ENCODE results near the gene SOX3.

The SOX3 gene

DNA sequence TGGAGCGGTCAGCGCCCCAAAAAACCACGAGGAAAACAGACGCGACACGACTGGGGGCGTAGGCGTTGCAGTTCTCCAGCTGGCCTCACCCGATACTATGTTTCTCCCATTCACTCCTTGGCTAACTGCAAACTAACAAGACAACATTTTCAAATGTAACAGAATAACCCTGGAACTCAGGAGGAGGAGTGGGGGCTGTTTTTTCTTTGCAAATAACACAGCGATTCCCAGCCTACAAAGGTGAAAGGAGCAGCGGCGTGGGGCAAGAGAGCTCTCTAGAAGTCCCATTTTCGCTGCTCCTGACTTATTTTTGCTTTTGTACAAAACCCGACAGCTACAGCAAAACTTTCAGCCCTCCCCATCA, 1.6 kb downstream of the SOX3 start:
- TF ChIP-seq CTBP1 (IDR thresholded peaks at IDR 0.05; ENCODE audit: borderline replicate concordance) (no peak), FOXA1 (IDR thresholded peaks at IDR 0.05) (no peak), ZNF384 (IDR thresholded peaks at IDR 0.05) (no peak), BHLHE40 (IDR thresholded peaks at IDR 0.05; ENCODE audit: borderline replicate concordance) (no peak), NFRKB (IDR thresholded peaks at IDR 0.05) (no peak), L3MBTL2 (conservative IDR thresholded peaks at IDR 0.05) (no peak), LEF1 (IDR thresholded peaks at IDR 0.05; ENCODE audit: borderline replicate concordance) (no peak), SP1 (IDR thresholded peaks at IDR 0.05) (no peak), SUZ12 (IDR thresholded peaks at IDR 0.05) (no peak), FOXK2 (IDR thresholded peaks at IDR 0.05) (no peak), ELF4 (IDR thresholded peaks at IDR 0.05) (no peak), TARDBP (IDR thresholded peaks at IDR 0.05) (no peak), HDGF (IDR thresholded peaks at IDR 0.05; ENCODE audit: borderline replicate concordance) (no peak), ARNT (IDR thresholded peaks at IDR 0.05) (no peak), FOXM1 (IDR thresholded peaks at IDR 0.05; ENCODE audit: borderline replicate concordance) (no peak)
- TF ChIP-seq, protein P1, sequence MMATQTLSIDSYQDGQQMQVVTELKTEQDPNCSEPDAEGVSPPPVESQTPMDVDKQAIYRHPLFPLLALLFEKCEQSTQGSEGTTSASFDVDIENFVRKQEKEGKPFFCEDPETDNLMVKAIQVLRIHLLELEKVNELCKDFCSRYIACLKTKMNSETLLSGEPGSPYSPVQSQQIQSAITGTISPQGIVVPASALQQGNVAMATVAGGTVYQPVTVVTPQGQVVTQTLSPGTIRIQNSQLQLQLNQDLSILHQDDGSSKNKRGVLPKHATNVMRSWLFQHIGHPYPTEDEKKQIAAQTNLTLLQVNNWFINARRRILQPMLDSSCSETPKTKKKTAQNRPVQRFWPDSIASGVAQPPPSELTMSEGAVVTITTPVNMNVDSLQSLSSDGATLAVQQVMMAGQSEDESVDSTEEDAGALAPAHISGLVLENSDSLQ (IDR thresholded peaks at IDR 0.05) = no peak
- DNase-seq (ENCODE audit: extremely low spot score) = no peak
- POLR2A ChIA-PET = interaction anchor here (1.2 kb wide), 1 partner anchor 19 kb away, joined by 3 read pairs; no protein-coding TSS in a partner anchor
- CTCF ChIA-PET = interaction anchor here (1.2 kb wide), 1 partner anchor 458 kb away, joined by 3 read pairs; no protein-coding TSS in a partner anchor

DNA sequence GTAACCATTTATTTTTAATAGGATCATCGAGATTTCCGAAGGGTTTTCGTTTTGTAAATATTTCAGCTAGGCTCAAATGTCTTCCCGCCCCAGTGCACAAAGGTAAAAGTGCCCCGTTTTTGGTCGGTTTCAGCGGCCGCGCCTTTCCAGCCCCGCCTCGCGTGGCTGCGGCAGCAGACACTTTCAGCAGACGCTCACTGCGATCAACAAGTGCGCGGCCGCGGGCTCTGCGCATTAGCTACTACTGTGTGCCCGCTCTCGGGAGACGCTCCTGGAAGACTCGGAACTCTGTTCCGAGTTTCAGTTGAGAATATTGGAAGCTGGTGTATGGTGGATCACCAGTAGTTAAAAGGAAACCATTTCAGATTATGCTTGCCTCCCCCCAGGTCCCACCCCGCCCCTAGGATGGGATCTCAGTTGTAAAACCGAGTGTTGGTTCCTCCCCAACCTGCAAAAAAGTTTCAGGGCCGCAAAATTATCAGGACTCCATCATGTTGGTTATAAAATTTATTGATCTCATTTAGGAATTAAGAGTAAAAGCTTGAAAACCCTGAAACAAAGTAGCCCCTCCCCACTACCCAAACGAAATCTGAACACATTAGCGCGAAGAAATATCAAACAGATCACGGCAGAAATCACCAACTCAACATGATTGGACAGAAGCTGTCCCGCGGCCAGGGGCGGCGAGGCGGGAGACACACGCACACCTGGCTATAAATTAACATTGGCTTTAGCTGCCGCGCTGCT, 2.2 kb downstream of the SOX3 start:
- TF ChIP-seq FOXA1 (IDR thresholded peaks at IDR 0.05) (no peak), FOXM1 (IDR thresholded peaks at IDR 0.05; ENCODE audit: borderline replicate concordance) (no peak), ARNT (IDR thresholded peaks at IDR 0.05) (no peak), BHLHE40 (IDR thresholded peaks at IDR 0.05; ENCODE audit: borderline replicate concordance) (no peak), NFRKB (IDR thresholded peaks at IDR 0.05) (no peak), SUZ12 (IDR thresholded peaks at IDR 0.05) (no peak), ZNF384 (IDR thresholded peaks at IDR 0.05) (no peak), CTBP1 (IDR thresholded peaks at IDR 0.05; ENCODE audit: borderline replicate concordance) (no peak), ELF4 (IDR thresholded peaks at IDR 0.05) (no peak), SP1 (IDR thresholded peaks at IDR 0.05) (no peak), L3MBTL2 (conservative IDR thresholded peaks at IDR 0.05) (no peak), TARDBP (IDR thresholded peaks at IDR 0.05) (no peak), LEF1 (IDR thresholded peaks at IDR 0.05; ENCODE audit: borderline replicate concordance) (no peak), FOXK2 (IDR thresholded peaks at IDR 0.05) (no peak), HDGF (IDR thresholded peaks at IDR 0.05; ENCODE audit: borderline replicate concordance) (no peak)
- TF ChIP-seq, protein P1 (IDR thresholded peaks at IDR 0.05) = no peak
- ChIA-PET CTCF (interaction anchor here (1.1 to 1.2 kb wide), 2 partner anchors 198 to 457 kb away, joined by 3 read pairs; no protein-coding TSS in a partner anchor), POLR2A (interaction anchor here (1.2 kb wide), 1 partner anchor 18 kb away, joined by 3 read pairs; no protein-coding TSS in a partner anchor)

DNA sequence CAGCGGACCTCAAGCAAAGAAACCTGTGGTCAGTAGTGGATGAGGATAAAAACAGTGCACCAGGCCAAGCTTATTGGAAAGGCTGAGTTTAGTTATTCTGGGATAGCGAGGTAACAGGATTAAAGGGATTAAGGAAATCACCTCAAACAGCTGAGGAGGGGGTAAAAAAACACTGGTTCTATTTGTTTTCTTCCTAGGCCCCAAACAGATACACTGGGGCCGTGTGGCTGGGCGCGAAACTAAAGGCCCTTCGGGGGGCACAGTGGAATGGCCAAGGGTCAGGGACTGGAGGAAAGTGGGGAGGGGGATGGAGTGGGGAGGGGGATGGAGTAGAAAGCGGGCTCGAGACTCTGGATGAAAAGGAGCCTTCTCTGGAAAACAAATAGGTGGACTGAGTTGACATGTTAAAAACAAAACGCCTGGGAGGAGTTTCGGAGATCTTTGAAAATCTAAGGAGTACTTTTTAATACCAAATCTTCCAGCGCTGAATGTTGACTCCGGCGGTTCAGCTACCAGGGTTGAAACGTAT, 2.9 kb downstream of the SOX3 start:
- ChIA-PET CTCF (interaction anchor here (1.1 kb wide), 1 partner anchor 199 kb away, joined by 3 read pairs; no protein-coding TSS in a partner anchor), POLR2A (no interaction called here)
- TF ChIP-seq SUZ12 (IDR thresholded peaks at IDR 0.05) (no peak), HDGF (IDR thresholded peaks at IDR 0.05; ENCODE audit: borderline replicate concordance) (no peak), L3MBTL2 (conservative IDR thresholded peaks at IDR 0.05) (no peak), TARDBP (IDR thresholded peaks at IDR 0.05) (no peak), ARNT (IDR thresholded peaks at IDR 0.05) (no peak), SP1 (IDR thresholded peaks at IDR 0.05) (no peak), ELF4 (IDR thresholded peaks at IDR 0.05) (no peak), FOXA1 (IDR thresholded peaks at IDR 0.05) (no peak), NFRKB (IDR thresholded peaks at IDR 0.05) (no peak), FOXK2 (IDR thresholded peaks at IDR 0.05) (no peak), FOXM1 (IDR thresholded peaks at IDR 0.05; ENCODE audit: borderline replicate concordance) (no peak), CTBP1 (IDR thresholded peaks at IDR 0.05; ENCODE audit: borderline replicate concordance) (no peak), ZNF384 (IDR thresholded peaks at IDR 0.05) (no peak)
- DNase-seq (ENCODE audit: extremely low spot score) = no peak

More for the DNA sequence above, 2.2 kb downstream of the SOX3 start:
- no peak for DNase-seq (ENCODE audit: extremely low spot score)

DNA sequence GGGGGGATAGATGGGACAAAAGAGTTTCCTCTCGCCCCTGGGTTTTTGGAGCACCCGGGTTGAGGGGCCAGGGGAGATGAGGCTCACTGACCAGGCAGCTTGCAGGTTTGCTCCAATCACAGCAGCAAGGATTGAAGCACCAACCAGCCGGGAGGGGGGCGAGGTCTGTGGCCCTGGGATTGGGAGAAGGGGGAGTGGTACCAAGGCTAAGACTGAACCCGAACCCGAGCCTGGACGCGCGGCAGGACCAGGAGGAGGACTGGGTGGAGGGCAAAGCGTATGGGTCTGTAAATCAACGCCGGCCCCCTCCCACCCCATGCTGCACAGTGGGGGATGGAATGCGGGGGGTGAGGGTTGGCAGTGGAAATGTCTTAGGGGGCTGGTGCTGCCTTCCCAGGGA, 3.5 kb downstream of the SOX3 start:
- ChIA-PET POLR2A (no interaction called here), CTCF (interaction anchor here (1.1 kb wide), 1 partner anchor 200 kb away, joined by 3 read pairs; no protein-coding TSS in a partner anchor)
- no peak for DNase-seq (ENCODE audit: extremely low spot score)
- TF ChIP-seq ZNF384 (IDR thresholded peaks at IDR 0.05) = no peak
- TF ChIP-seq, protein P1 (IDR thresholded peaks at IDR 0.05) = no peak
- no peak for TF ChIP-seq TARDBP (IDR thresholded peaks at IDR 0.05)
- TF ChIP-seq BHLHE40 (IDR thresholded peaks at IDR 0.05; ENCODE audit: borderline replicate concordance) = no peak
- TF ChIP-seq NFRKB (IDR thresholded peaks at IDR 0.05) = no peak
- TF ChIP-seq FOXK2 (IDR thresholded peaks at IDR 0.05) = no peak
- no peak for TF ChIP-seq FOXM1 (IDR thresholded peaks at IDR 0.05; ENCODE audit: borderline replicate concordance)
- no peak for TF ChIP-seq ELF4 (IDR thresholded peaks at IDR 0.05)

DNA sequence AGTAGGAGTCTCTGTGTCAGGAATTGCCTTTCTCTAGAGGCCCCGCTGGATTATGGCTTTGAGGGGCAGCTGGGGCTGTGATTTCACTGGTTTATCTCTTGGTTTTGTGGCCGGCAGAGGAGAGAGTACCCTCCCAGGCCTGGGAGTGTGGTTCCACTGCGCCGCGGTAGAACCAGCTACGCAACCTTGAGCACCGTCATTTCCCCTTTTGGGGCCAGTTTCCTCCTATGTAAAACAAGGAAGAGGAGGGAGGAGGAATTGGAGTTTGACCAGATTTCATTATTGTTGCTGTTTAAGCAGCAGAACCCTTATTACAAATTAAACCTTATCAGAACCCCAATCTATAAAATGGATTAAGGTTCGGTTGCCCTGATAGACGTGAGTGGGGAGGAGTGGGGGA, 4.4 kb downstream of the SOX3 start:
- ChIA-PET CTCF (no interaction called here), POLR2A (no interaction called here)
- TF ChIP-seq SP1 (IDR thresholded peaks at IDR 0.05) (no peak), CTBP1 (IDR thresholded peaks at IDR 0.05; ENCODE audit: borderline replicate concordance) (no peak), LEF1 (IDR thresholded peaks at IDR 0.05; ENCODE audit: borderline replicate concordance) (no peak), SUZ12 (IDR thresholded peaks at IDR 0.05) (no peak), FOXA1 (IDR thresholded peaks at IDR 0.05) (no peak)
- TF ChIP-seq, protein P1 (IDR thresholded peaks at IDR 0.05) = no peak
- DNase-seq (ENCODE audit: extremely low spot score) = no peak
